Gastroesophageal sphincter (tissue), 3 donors: ENCODE results near the gene C6orf132.

Experiments
- POLR2A ChIP-seq, 2 donors: fragments of 450-650 bp; IDR thresholded peaks; one replicate each; pipeline ENCODE4 v1.6.1; 2017; ENCODE audit warnings: antibody characterized with exemption in 2 of 2, mild to moderate bottlenecking in 2 of 2, moderate library complexity in 1 of 2
- POLR2AphosphoS5 ChIP-seq: sonication (generic); formaldehyde crosslinking; IDR thresholded peaks from one replicate; pipeline ENCODE4 v1.6.1; 2017; ENCODE audit warnings: antibody characterized with exemption
- TF ChIP-seq, protein P1 (sequence below), 4 experiments: fragments of 200-600 bp in 2 of 4; fragments of 450-650 bp in 2 of 4; sonication (generic) in 1 of 4; IDR thresholded peaks; one replicate each; pipeline ENCODE4 v1.5.1; 2017 to 2019; ENCODE audit warnings: antibody characterized with exemption in 4 of 4, mild to moderate bottlenecking in 2 of 4, moderate library complexity in 2 of 4

DNA sequence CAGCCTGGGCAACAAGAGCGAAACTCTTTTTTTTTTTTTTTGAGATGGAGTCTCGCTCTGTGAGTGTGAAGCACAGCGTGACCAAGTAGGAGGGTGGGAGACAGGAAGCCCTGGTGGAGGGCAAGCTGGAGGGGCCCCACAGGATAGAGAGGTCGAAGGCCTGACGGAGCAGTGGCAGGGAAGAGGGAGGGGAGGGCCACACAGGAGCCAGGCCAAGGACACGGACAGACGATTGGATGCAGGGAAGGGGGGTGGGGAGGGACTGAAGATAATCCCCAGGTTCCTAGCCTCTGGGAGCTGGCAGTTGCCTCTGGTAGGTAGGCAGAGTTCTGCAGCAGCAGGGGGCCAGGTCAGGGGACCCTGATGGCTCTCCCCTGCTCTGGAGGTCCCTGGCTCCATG is 20.0 kb upstream of the C6orf132 start:
- TF ChIP-seq, protein P1, sequence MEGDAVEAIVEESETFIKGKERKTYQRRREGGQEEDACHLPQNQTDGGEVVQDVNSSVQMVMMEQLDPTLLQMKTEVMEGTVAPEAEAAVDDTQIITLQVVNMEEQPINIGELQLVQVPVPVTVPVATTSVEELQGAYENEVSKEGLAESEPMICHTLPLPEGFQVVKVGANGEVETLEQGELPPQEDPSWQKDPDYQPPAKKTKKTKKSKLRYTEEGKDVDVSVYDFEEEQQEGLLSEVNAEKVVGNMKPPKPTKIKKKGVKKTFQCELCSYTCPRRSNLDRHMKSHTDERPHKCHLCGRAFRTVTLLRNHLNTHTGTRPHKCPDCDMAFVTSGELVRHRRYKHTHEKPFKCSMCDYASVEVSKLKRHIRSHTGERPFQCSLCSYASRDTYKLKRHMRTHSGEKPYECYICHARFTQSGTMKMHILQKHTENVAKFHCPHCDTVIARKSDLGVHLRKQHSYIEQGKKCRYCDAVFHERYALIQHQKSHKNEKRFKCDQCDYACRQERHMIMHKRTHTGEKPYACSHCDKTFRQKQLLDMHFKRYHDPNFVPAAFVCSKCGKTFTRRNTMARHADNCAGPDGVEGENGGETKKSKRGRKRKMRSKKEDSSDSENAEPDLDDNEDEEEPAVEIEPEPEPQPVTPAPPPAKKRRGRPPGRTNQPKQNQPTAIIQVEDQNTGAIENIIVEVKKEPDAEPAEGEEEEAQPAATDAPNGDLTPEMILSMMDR (IDR thresholded peaks at IDR 0.05): no peak
- TF ChIP-seq POLR2A (IDR thresholded peaks at IDR 0.05) (no peak), POLR2AphosphoS5 (no peak)
